ENCODE measurements around the gene CHN2.

- TF ChIP-seq, protein P1, sequence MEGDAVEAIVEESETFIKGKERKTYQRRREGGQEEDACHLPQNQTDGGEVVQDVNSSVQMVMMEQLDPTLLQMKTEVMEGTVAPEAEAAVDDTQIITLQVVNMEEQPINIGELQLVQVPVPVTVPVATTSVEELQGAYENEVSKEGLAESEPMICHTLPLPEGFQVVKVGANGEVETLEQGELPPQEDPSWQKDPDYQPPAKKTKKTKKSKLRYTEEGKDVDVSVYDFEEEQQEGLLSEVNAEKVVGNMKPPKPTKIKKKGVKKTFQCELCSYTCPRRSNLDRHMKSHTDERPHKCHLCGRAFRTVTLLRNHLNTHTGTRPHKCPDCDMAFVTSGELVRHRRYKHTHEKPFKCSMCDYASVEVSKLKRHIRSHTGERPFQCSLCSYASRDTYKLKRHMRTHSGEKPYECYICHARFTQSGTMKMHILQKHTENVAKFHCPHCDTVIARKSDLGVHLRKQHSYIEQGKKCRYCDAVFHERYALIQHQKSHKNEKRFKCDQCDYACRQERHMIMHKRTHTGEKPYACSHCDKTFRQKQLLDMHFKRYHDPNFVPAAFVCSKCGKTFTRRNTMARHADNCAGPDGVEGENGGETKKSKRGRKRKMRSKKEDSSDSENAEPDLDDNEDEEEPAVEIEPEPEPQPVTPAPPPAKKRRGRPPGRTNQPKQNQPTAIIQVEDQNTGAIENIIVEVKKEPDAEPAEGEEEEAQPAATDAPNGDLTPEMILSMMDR (IDR thresholded peaks at IDR 0.05) = no peak
- no peak for TF ChIP-seq REST (IDR thresholded peaks at IDR 0.05; ENCODE audit: insufficient read depth in 1 of 2, low read depth in 2 of 2, low read length in 1 of 2)
- no peak for TF ChIP-seq POLR2AphosphoS5 (IDR thresholded peaks at IDR 0.05; ENCODE audit: low read depth, low read length)
Observed at GRCh38 chr7:29258951-29259350, 64.4 kb downstream of the CHN2 start.

All from Panc1 (cell line).